ENCODE data around the gene CFAP74.

Gene CFAP74

DNA sequence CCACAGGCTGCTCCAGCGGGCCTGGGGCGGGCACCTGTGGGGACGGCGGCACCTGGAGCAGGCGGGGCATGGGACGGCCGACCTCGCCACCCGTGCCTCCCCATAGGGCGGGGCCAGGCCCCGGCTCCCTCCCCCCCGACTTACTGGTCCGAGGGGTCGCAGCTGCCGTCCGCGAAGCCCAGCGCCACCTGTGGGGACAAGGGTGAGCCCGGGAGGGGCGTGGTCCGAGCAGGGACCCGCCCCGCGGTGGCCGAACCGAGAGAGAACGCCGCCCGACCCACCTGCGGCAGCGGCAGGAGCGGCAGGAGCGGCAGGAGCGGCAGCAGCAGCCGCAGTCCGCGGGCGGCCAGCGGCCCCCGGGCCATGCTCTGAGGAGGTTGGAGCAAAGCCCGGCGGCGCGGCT, 84.7 kb downstream of the CFAP74 start, which contains the start of gene TMEM52:
TSS of gene TMEM52 (minus strand) at position 379 of the 403 bp plus-strand sequence. CDS start at position 365, 14 bp downstream.
- TF ChIP-seq CTCF (IDR thresholded peaks at IDR 0.05; ENCODE audit: borderline replicate concordance, insufficient read depth, low read depth, low read length) = no peak
- peak within 1 kb of the TSS; percentile 47 for H3K4me3 ChIP-seq (ENCODE audit: low read depth, low read length)

- no peak overlapping the region for H3K4me3 ChIP-seq (ENCODE audit: low read depth, low read length)
- no peak for TF ChIP-seq CTCF (IDR thresholded peaks at IDR 0.05; ENCODE audit: borderline replicate concordance, insufficient read depth, low read depth, low read length)
These were observed 85.3 kb downstream of the CFAP74 start for GRCh38 chr1:1917995-1918900.

DNA sequence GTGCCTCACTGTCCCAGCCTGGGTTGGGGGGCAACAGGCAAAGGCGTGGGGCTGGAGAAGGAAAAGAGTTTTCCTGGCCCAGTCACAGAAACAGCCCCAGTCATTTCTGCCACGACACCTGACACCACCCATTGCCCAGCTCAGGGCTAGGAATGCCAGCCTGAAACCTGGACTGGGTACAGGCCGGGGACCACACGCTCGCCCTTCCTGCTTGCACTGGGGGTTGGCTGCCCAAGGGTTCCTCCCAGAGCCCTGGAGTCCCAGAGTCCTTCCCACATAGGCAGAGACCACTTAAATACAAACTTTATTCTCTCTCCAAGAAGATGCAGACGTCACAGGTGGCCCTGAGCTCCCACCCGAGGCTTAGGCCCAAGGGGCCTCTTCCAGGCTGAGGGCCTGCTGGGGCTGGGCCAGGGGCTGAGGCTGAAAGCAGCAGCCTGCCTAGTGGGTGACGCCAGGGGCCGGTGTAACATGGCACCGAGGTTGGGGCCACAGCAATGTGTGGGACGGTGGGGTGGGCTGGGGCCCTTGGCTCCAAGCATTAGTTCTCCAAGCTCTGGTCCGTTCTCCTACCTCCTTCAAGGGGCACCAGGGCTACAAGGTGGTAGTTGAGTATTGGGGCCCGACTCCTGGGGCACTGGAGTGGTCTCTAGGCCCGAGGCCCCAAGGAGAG, 86.1 kb downstream of the CFAP74 start:
- no peak overlapping the region for H3K4me3 ChIP-seq (ENCODE audit: low read depth, low read length)
- TF ChIP-seq CTCF (IDR thresholded peaks at IDR 0.05; ENCODE audit: borderline replicate concordance, insufficient read depth, low read depth, low read length) = no peak

DNA sequence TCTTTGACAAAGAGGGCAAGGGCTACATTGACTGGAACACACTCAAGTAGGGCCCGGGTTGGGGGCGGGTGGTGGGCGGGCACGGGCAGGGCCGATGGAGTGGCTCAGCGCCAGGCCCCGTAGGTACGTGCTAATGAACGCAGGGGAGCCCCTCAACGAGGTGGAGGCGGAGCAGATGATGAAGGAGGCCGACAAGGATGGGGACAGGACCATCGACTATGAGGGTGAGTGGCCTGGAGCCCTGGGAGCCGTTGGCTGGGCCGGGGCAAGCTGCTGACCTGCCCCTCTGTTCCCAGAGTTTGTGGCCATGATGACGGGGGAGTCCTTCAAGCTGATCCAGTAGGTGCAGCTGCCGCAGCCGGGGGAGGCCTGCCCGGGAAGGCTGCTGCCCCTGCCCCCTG, 86.7 kb downstream of the CFAP74 start:
- H3K4me3 ChIP-seq (ENCODE audit: low read depth, low read length) = no peak overlapping the region
- TF ChIP-seq CTCF (IDR thresholded peaks at IDR 0.05; ENCODE audit: borderline replicate concordance, insufficient read depth, low read depth, low read length) = no peak

GRCh38 chr1:1915911-1916840, 87.4 kb downstream of the CFAP74 start:
- H3K4me3 ChIP-seq (ENCODE audit: low read depth, low read length) = no peak overlapping the region
- TF ChIP-seq CTCF (IDR thresholded peaks at IDR 0.05; ENCODE audit: borderline replicate concordance, insufficient read depth, low read depth, low read length) = no peak

- H3K4me3 ChIP-seq (ENCODE audit: low read depth, low read length) = no peak within 1 kb of the TSS
- no peak for TF ChIP-seq CTCF (IDR thresholded peaks at IDR 0.05; ENCODE audit: borderline replicate concordance, insufficient read depth, low read depth, low read length)
These were observed 88.5 kb downstream of the CFAP74 start, which contains the start of gene CALML6 for GRCh38 chr1:1914971-1915692. TSS of gene CALML6 (plus strand) at chr1:1915260. CDS start at chr1:1915281, 21 bp downstream.
